Lower lobe of right lung (tissue), 2 donors: ENCODE measurements around the gene FANCD2. TPM values are rescaled to one million over a fixed set of nuclear protein-coding genes. Genes with fewer than 3 reads are reported as not detected.
"Not testable (repeated sequence)": the region's sequence is repeated elsewhere in the genome, so short reads cannot be mapped to it uniquely, and the experiment has no call there.

Experiments used
- ATAC-seq, 2 donors: fragments of 200-7000 bp; cut with Tn5 transposase; one replicate each; pipeline ENCODE4 v1.9.1; 2020 to 2022; ENCODE audit warnings: mild to moderate bottlenecking in 2 of 2, moderate library complexity in 2 of 2
- DNase-seq: peaks from one replicate; pipeline ENCODE4 v3.0.0-alpha.2; 2020
- H3K27ac ChIP-seq: fragments of 200-600 bp; one replicate; pipeline ENCODE4 v1.8.0; 2022
- H3K27me3 ChIP-seq: fragments of 200-600 bp; one replicate; pipeline ENCODE4 v1.8.0; 2022; ENCODE audit warnings: low read depth
- H3K36me3 ChIP-seq: fragments of 200-600 bp; one replicate; pipeline ENCODE4 v1.8.0; 2022; ENCODE audit warnings: mild to moderate bottlenecking
- H3K4me1 ChIP-seq: fragments of 200-600 bp; one replicate; pipeline ENCODE4 v1.8.0; 2022
- H3K4me3 ChIP-seq: fragments of 200-600 bp; one replicate; pipeline ENCODE4 v1.8.0; 2022; ENCODE audit warnings: mild to moderate bottlenecking
- H3K9me3 ChIP-seq: fragments of 200-600 bp; one replicate; pipeline ENCODE4 v1.8.0; 2022
- intact Hi-C: fragments of 100-400 bp; cut with DNase I; formaldehyde crosslinking; loops from one replicate; pipeline ENCODE4 v1.11.0; 2022
- total RNA-seq: library from RNA; stranded (reverse); fragmentation: NEBNext Ultra II Directional; extraction: Animal tissue kit (Norgen Biotek cat#: 25700); gene quantifications from one replicate; pipeline ENCODE4 v1.2.1, GENCODE V29; 2021
- TF ChIP-seq, protein P1 (sequence below): fragments of 200-600 bp; IDR thresholded peaks from one replicate; pipeline ENCODE4 v1.8.0; 2022; ENCODE audit warnings: antibody characterized with exemption, mild to moderate bottlenecking
- donor health status: DM: no; HTN: yes; CAD: no; lungs with severe emphysema.

FANCD2 gene
- total RNA-seq, 1 donor from 2014 or later = 6.1 TPM

DNA sequence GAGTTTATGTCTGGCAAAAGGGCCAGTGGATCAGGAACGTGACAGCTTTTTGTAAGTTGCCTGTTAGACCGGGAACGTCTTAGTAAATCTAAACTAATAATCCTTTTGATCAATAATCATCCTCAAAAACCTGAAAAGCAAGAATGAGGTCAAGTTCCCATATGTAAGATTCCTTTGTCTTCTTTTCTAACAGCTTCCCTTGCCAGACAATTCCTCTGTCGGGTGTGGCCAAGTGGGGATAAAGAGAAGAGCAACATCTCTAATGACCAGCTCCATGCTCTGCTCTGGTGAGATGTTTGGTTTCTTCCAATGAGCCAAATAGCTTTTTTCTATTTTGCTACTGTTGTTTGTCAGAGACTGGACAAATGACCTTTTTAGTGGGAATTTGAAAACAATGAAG lies 62.0 kb downstream of the FANCD2 start:
- no peak overlapping the region for H3K4me3 ChIP-seq
- no peaks in the 10 kb centered on the region for H3K9me3 ChIP-seq
- H3K36me3 ChIP-seq = no peaks in the 10 kb centered on the region
- no peak for ATAC-seq
- intact Hi-C loops = no loop called here
- TF ChIP-seq, protein P1, sequence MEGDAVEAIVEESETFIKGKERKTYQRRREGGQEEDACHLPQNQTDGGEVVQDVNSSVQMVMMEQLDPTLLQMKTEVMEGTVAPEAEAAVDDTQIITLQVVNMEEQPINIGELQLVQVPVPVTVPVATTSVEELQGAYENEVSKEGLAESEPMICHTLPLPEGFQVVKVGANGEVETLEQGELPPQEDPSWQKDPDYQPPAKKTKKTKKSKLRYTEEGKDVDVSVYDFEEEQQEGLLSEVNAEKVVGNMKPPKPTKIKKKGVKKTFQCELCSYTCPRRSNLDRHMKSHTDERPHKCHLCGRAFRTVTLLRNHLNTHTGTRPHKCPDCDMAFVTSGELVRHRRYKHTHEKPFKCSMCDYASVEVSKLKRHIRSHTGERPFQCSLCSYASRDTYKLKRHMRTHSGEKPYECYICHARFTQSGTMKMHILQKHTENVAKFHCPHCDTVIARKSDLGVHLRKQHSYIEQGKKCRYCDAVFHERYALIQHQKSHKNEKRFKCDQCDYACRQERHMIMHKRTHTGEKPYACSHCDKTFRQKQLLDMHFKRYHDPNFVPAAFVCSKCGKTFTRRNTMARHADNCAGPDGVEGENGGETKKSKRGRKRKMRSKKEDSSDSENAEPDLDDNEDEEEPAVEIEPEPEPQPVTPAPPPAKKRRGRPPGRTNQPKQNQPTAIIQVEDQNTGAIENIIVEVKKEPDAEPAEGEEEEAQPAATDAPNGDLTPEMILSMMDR = no peak
- no peaks in the 10 kb centered on the region for H3K4me1 ChIP-seq
- no peak for DNase-seq
- H3K27ac ChIP-seq = no peak overlapping the region
- H3K27me3 ChIP-seq = no peaks in the 10 kb centered on the region

GRCh38 chr3:10090179-10090578 lies 63.9 kb downstream of the FANCD2 start:
- Histone ChIP-seq H3K9me3 (no peaks in the 10 kb centered on the region), H3K27me3 (no peaks in the 10 kb centered on the region), H3K4me3 (no peak overlapping the region), H3K36me3 (no peaks in the 10 kb centered on the region), H3K4me1 (no peaks in the 10 kb centered on the region), H3K27ac (no peak overlapping the region)
- DNase-seq (no peak), ATAC-seq (no peak)
- intact Hi-C loops = no loop called here
- TF ChIP-seq, protein P1 = no peak

- H3K9me3 ChIP-seq, ATAC-seq, H3K4me1 ChIP-seq, H3K27ac ChIP-seq, intact Hi-C loops, H3K27me3 ChIP-seq, H3K4me3 ChIP-seq, DNase-seq, H3K36me3 ChIP-seq: not testable (repeated sequence)
Observed at GRCh38 chr3:10090774-10091173, 64.5 kb downstream of the FANCD2 start.

DNA sequence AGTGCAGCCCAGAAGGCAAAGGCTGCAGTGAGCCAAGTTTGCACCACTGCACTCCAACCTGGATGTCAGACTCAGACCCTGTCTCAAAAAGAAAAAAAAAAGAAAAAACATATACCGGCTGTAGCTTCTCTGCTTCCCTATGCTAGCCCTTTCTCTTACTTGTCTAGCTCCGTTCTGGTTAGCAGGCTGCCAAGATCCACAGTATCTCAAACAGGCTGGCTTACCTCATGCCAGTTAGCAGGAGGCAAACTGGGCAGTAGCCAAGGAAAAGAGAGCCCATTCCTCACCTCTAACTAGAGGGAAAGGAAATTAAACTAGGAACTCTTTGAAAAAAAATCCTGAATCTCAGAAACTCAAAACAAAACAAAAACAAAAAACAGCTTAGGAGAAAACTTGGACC lies 65.2 kb downstream of the FANCD2 start:
- ATAC-seq, H3K4me1 ChIP-seq, DNase-seq, H3K36me3 ChIP-seq, intact Hi-C loops, H3K4me3 ChIP-seq, H3K27ac ChIP-seq, H3K27me3 ChIP-seq, H3K9me3 ChIP-seq: not testable (repeated sequence)

- ATAC-seq = no peak
- H3K27me3 ChIP-seq = no peaks in the 10 kb centered on the region
Observed at GRCh38 chr3:10093678-10094077, 67.4 kb downstream of the FANCD2 start.

DNA sequence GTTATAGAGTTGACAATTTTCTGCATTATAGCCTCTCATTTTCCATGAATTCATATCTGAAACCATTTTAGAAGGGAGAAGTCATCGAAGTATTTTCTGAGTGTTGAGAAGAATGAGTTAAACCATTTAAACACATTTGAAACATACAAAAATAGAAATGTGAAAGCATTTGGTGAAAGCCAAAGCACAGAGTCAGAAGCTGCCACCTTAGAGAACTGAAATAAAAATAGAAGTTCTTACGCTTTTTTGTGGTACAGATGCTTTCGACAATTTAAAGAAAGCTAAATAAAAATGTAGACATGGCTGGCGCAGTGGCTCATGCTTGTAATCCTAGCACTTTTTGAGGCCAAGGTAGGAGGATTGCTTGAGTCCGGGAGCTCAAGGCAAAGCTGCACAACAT lies 72.8 kb downstream of the FANCD2 start:
- no peak overlapping the region for H3K4me3 ChIP-seq
- no peaks in the 10 kb centered on the region for H3K4me1 ChIP-seq
- H3K27ac ChIP-seq = no peak overlapping the region
- DNase-seq (no peak), ATAC-seq (no peak)
- no peaks in the 10 kb centered on the region for H3K27me3 ChIP-seq
- intact Hi-C loops = no loop called here
- H3K9me3 ChIP-seq = no peaks in the 10 kb centered on the region
- TF ChIP-seq, protein P1 = no peak
- no peaks in the 10 kb centered on the region for H3K36me3 ChIP-seq

More at GRCh38 chr3:10093678-10094077, 67.4 kb downstream of the FANCD2 start:
- Histone ChIP-seq H3K9me3 (no peaks in the 10 kb centered on the region), H3K36me3 (no peaks in the 10 kb centered on the region), H3K27ac (no peak overlapping the region), H3K4me1 (no peaks in the 10 kb centered on the region), H3K4me3 (no peak overlapping the region)
- TF ChIP-seq, protein P1 = no peak
- DNase-seq = no peak
- intact Hi-C loops = no loop called here

- Histone ChIP-seq H3K27me3 (peaks cover 4% of the 10 kb centered on the region), H3K4me1 (no peaks in the 10 kb centered on the region), H3K4me3 (no peak overlapping the region), H3K27ac (no peak overlapping the region), H3K36me3 (no peaks in the 10 kb centered on the region), H3K9me3 (no peaks in the 10 kb centered on the region)
- TF ChIP-seq, protein P1 = no peak
- DNase-seq (no peak), ATAC-seq (no peak)
- intact Hi-C loops = no loop called here
Observed at GRCh38 chr3:10106919-10107318, 80.7 kb downstream of the FANCD2 start.
